A673 (cell line): ENCODE data around the gene PLA2G5. TPM values are rescaled to one million over a fixed set of nuclear protein-coding genes. Genes with fewer than 3 reads are reported as not detected.

Source experiments
- Bru-seq: library from RNA; stranded (reverse); fragments of 400-500 nt; gene quantifications from one replicate; lab custom pipeline; 2021; lab: Mats Ljungman, UMichigan
- BruChase-seq, 2 experiments: library from RNA; stranded (reverse); fragments of 400-500 nt; gene quantifications; one replicate each; lab custom pipeline; 2021; lab: Mats Ljungman, UMichigan
- BruUV-seq: library from RNA; stranded (reverse); fragments of 400-500 nt; replicated peaks from 2 replicates; lab custom pipeline; 2021; lab: Mats Ljungman, UMichigan
- CTCF ChIA-PET: fragments of 300-600 bp; sonication (Branson Sonifier 250); formaldehyde crosslinking; loops from one replicate; lab custom pipeline; 2022; ENCODE audit warnings: antibody characterized with exemption; lab: Charles Lee
- POLR2A ChIA-PET: fragments of 300-600 bp; sonication (Branson Sonifier 250); formaldehyde crosslinking; loops from one replicate; lab custom pipeline; 2022; ENCODE audit warnings: antibody characterized with exemption; ENCODE audit not compliant: low non-redundant PET; lab: Charles Lee
- DNase-seq: peaks from one replicate; pipeline ENCODE4 v3.0.0-alpha.2; 2015; ENCODE audit warnings: low spot score
- H3K27ac ChIP-seq: fragments of 200-600 bp; sonication (generic); 2 replicates; pipeline ENCODE4 v1.5.1; 2016; ENCODE audit warnings: mixed run types, low read depth, mild to moderate bottlenecking, mixed read lengths, antibody characterized with exemption, low read length; ENCODE audit not compliant: poor library complexity, severe bottlenecking
- H3K27me3 ChIP-seq: fragments of 200-600 bp; sonication (generic); replicated peaks from 2 replicates; pipeline ENCODE4 v1.6.1; 2017; ENCODE audit warnings: mixed run types, low read depth, mild to moderate bottlenecking, mixed read lengths, antibody characterized with exemption, low read length; ENCODE audit not compliant: insufficient read depth, poor library complexity
- H3K36me3 ChIP-seq: fragments of 200-600 bp; sonication (generic); 2 replicates; pipeline ENCODE4 v1.6.1; 2016; ENCODE audit warnings: mixed run types, mild to moderate bottlenecking, mixed read lengths, antibody characterized with exemption, low read length; ENCODE audit not compliant: insufficient read depth, poor library complexity, severe bottlenecking
- H3K4me1 ChIP-seq: fragments of 200-600 bp; sonication (generic); 2 replicates; pipeline ENCODE4 v1.6.1; 2017; ENCODE audit warnings: mixed run types, mild to moderate bottlenecking, mixed read lengths, antibody characterized with exemption, low read length; ENCODE audit not compliant: insufficient read depth, poor library complexity, severe bottlenecking
- H3K4me3 ChIP-seq: fragments of 200-600 bp; sonication (generic); 2 replicates; pipeline ENCODE4 v1.5.1; 2016; ENCODE audit warnings: low read depth, mixed run types, mild to moderate bottlenecking, mixed read lengths, low read length; ENCODE audit not compliant: poor library complexity, severe bottlenecking
- H3K9me3 ChIP-seq: fragments of 200-600 bp; sonication (generic); 2 replicates; pipeline ENCODE4 v1.6.1; 2016; ENCODE audit warnings: mixed run types, low read depth, mild to moderate bottlenecking, mixed read lengths, antibody characterized with exemption, low read length; ENCODE audit not compliant: poor library complexity, severe bottlenecking
- CTCF ChIP-seq: fragments of 300-800, 200-600 bp; sonication (generic); conservative IDR thresholded peaks from 2 replicates; pipeline ENCODE4 v1.5.1; 2017; ENCODE audit warnings: low read depth, mild to moderate bottlenecking, antibody characterized with exemption, low read length, moderate library complexity, mixed read lengths
- EZH2 ChIP-seq: fragments of 200-600 bp; sonication (generic); IDR thresholded peaks from 2 replicates; pipeline ENCODE4 v1.6.1; 2017; ENCODE audit warnings: borderline replicate concordance, low read depth, mild to moderate bottlenecking, mixed read lengths, antibody characterized with exemption, low read length; ENCODE audit not compliant: poor library complexity, severe bottlenecking
- intact Hi-C: fragments of 100-400 bp; cut with micrococcal nuclease; formaldehyde crosslinking; loops from one replicate; pipeline ENCODE4 v1.10.0; 2022; ENCODE audit not compliant: unreplicated experiment
- long read RNA-seq: library from polyadenylated mRNA; stranded (forward); transcript quantifications from one replicate; pipeline ENCODE4 v2.0.0, GENCODE V29; 2022
- total RNA-seq: library from RNA; stranded (reverse); gene quantifications from 2 replicates; pipeline ENCODE4 v1.2.3, GENCODE V29; 2021

The PLA2G5 gene
- total RNA-seq (not detected in 2 replicates), Bru-seq, nascent RNA (percentile 6 among the genes with signal in this experiment), BruChase-seq, experiment 1, labeled RNA remaining after a 2-hour chase (not detected), BruChase-seq, experiment 2, labeled RNA remaining after a 6-hour chase (not detected)
- long read RNA-seq: 0 reads

GRCh38 chr1:20069874-20070273, at the start of gene PLA2G5:
Gene PLA2G5, plus strand, starts transcription at chr1:20070194. Its CDS starts 14,637 bp downstream, at chr1:20084831.
- H3K4me3 ChIP-seq: no peak within 1 kb of the TSS
- intact Hi-C loops: no loop called here
- no peaks in the 10 kb centered on the region for H3K36me3 ChIP-seq
- no peaks in the 10 kb centered on the region for H3K4me1 ChIP-seq
- no peak within 1 kb of the TSS for H3K27ac ChIP-seq
- no peaks in the 10 kb centered on the region for H3K27me3 ChIP-seq
- ChIA-PET CTCF (no interaction called here), POLR2A (no interaction called here)
- no TSS peak for BruUV-seq
- no peaks in the 10 kb centered on the region for H3K9me3 ChIP-seq
- no peak for DNase-seq
- no peak for TF ChIP-seq CTCF
- no peak for TF ChIP-seq EZH2

GRCh38 chr1:20028125-20028524, 41.9 kb upstream of the PLA2G5 start:
- no peaks in the 10 kb centered on the region for H3K9me3 ChIP-seq
- CTCF ChIA-PET: no interaction called here
- POLR2A ChIA-PET: no interaction called here
- no peak for TF ChIP-seq EZH2
- TF ChIP-seq CTCF: no peak
- no peak overlapping the region for H3K27ac ChIP-seq
- H3K4me1 ChIP-seq: no peaks in the 10 kb centered on the region
- no peaks in the 10 kb centered on the region for H3K36me3 ChIP-seq
- DNase-seq: no peak
- intact Hi-C loops: no loop called here
- peaks cover 12% of the 10 kb centered on the region for H3K27me3 ChIP-seq
- H3K4me3 ChIP-seq: no peak overlapping the region
- BruUV-seq: no TSS peak

GRCh38 chr1:20028726-20029125, 41.3 kb upstream of the PLA2G5 start:
- CTCF ChIA-PET: no interaction called here
- intact Hi-C loops: no loop called here
- H3K4me1 ChIP-seq: no peaks in the 10 kb centered on the region
- no peak for DNase-seq
- no peaks in the 10 kb centered on the region for H3K36me3 ChIP-seq
- no peak overlapping the region for H3K27ac ChIP-seq
- BruUV-seq: no TSS peak
- POLR2A ChIA-PET: no interaction called here
- peaks cover 14% of the 10 kb centered on the region for H3K27me3 ChIP-seq
- no peaks in the 10 kb centered on the region for H3K9me3 ChIP-seq
- no peak overlapping the region for H3K4me3 ChIP-seq
- TF ChIP-seq EZH2: no peak
- TF ChIP-seq CTCF: no peak
